Stimulated activated effector memory CD8-positive, alpha-beta T cell treated with anti-CD3 and anti-CD28 coated beads, Interleukin-12 subunit alpha, Interleukin-12 subunit beta, amount 100 ng/mL, for 72 hours (primary cell): ENCODE results near the gene ABCA2.

ENCODE experiments used
- ATAC-seq: fragments of 150-1000 bp; cut with Tn5 transposase; 2 replicates; pipeline ENCODE4 v1.10.0; 2021
- DNase-seq, 2 donors: peaks; one replicate each; pipeline ENCODE4 v3.0.0; 2021 to 2022; ENCODE audit warnings: low spot score in 2 of 2
- H3K27ac Mint-ChIP-seq: one replicate; pipeline ENCODE4 v1.8.0; 2022; ENCODE audit warnings: mild to moderate bottlenecking, mixed read lengths
- H3K36me3 Mint-ChIP-seq: one replicate; pipeline ENCODE4 v1.8.0; 2022; ENCODE audit warnings: mild to moderate bottlenecking, mixed read lengths
- H3K4me1 Mint-ChIP-seq: one replicate; pipeline ENCODE4 v1.8.0; 2022; ENCODE audit warnings: mixed read lengths
- H3K4me3 Mint-ChIP-seq: one replicate; pipeline ENCODE4 v1.8.0; 2022; ENCODE audit warnings: mild to moderate bottlenecking, mixed read lengths
- H3K9me3 Mint-ChIP-seq: one replicate; pipeline ENCODE4 v1.8.0; 2022; ENCODE audit warnings: mixed read lengths

Gene ABCA2

GRCh38 chr9:136960938-136961275 lies 67.1 kb downstream of the ABCA2 start:
- peaks cover 69% of the 10 kb centered on the region for H3K4me1 Mint-ChIP-seq
- H3K27ac Mint-ChIP-seq = peak overlapping the region; percentile 14
- peaks cover 5% of the 10 kb centered on the region for H3K9me3 Mint-ChIP-seq
- no peak for ATAC-seq
- DNase-seq = no peak
- no peaks in the 10 kb centered on the region for H3K36me3 Mint-ChIP-seq
- H3K4me3 Mint-ChIP-seq = no peak overlapping the region

- DNase-seq (no peak), ATAC-seq (no peak)
- H3K27ac Mint-ChIP-seq = peak overlapping the region; percentile 84
- H3K4me1 Mint-ChIP-seq = peaks cover 66% of the 10 kb centered on the region
- H3K9me3 Mint-ChIP-seq = peaks cover 5% of the 10 kb centered on the region
- H3K4me3 Mint-ChIP-seq = no peak overlapping the region
- no peaks in the 10 kb centered on the region for H3K36me3 Mint-ChIP-seq
These were observed 67.7 kb downstream of the ABCA2 start for GRCh38 chr9:136960212-136960937.

- Mint-ChIP-seq H3K4me3 (no peak overlapping the region), H3K27ac (peak overlapping the region; percentile 84), H3K9me3 (peaks cover 5% of the 10 kb centered on the region), H3K4me1 (peaks cover 66% of the 10 kb centered on the region), H3K36me3 (no peaks in the 10 kb centered on the region)
- ATAC-seq (no peak), DNase-seq (no peak)
These were observed 68.9 kb downstream of the ABCA2 start for GRCh38 chr9:136958898-136959850.

- DNase-seq (no peak), ATAC-seq (no peak)
- H3K27ac Mint-ChIP-seq = peak overlapping the region; percentile 43
- peaks cover 65% of the 10 kb centered on the region for H3K4me1 Mint-ChIP-seq
- H3K9me3 Mint-ChIP-seq = peaks cover 5% of the 10 kb centered on the region
- H3K36me3 Mint-ChIP-seq = no peaks in the 10 kb centered on the region
- no peak overlapping the region for H3K4me3 Mint-ChIP-seq
These were observed 69.6 kb downstream of the ABCA2 start for GRCh38 chr9:136958473-136958872.

- peaks cover 59% of the 10 kb centered on the region for H3K4me1 Mint-ChIP-seq
- no peaks in the 10 kb centered on the region for H3K36me3 Mint-ChIP-seq
- no peak overlapping the region for H3K4me3 Mint-ChIP-seq
- DNase-seq (no peak), ATAC-seq (no peak)
- peak overlapping the region; percentile 43 for H3K27ac Mint-ChIP-seq
- H3K9me3 Mint-ChIP-seq = peaks cover 5% of the 10 kb centered on the region
These were observed 70.1 kb downstream of the ABCA2 start for GRCh38 chr9:136957901-136958300.

GRCh38 chr9:136957461-136957860 lies 70.6 kb downstream of the ABCA2 start:
- ATAC-seq = no peak
- Mint-ChIP-seq H3K9me3 (peaks cover 5% of the 10 kb centered on the region), H3K4me1 (peaks cover 55% of the 10 kb centered on the region), H3K27ac (no peak overlapping the region), H3K4me3 (no peak overlapping the region), H3K36me3 (no peaks in the 10 kb centered on the region)
- no peak for DNase-seq
